Adrenal gland (tissue), 12 donors: ENCODE measurements around the gene FOSB. TPM values are rescaled to one million over a fixed set of nuclear protein-coding genes. Genes with fewer than 3 reads are reported as not detected.
A peak's percentile ranks its signal among the peaks of the same experiment; 100 is the strongest.

Experiments used
- DNase-seq, 7 donors: peaks; one replicate each; pipeline ENCODE4 v3.0.0-alpha.2; 2019 to 2020
- H3K27ac ChIP-seq, 5 donors: fragments of 200-600 bp; sonication (generic) in 4 of 5; 1 replicate in 3 of 5; 2 replicates in 2 of 5; pipeline versions ENCODE4 v1.5.1 to v1.8.0; 2016 to 2020; ENCODE audit warnings: mild to moderate bottlenecking in 1 of 5
- H3K27me3 ChIP-seq: fragments of 200-600 bp; 2 replicates; pipeline ENCODE4 v1.8.0; 2021
- H3K36me3 ChIP-seq, 2 donors: fragments of 200-600 bp; replicated peaks in 1 of 2; 1 replicate in 1 of 2; 2 replicates in 1 of 2; pipeline versions ENCODE4 v1.5.1 to v1.8.0; 2018 to 2022
- H3K4me1 ChIP-seq, 2 donors: fragments of 200-600 bp; replicated peaks in 1 of 2; 1 replicate in 1 of 2; 2 replicates in 1 of 2; pipeline versions ENCODE4 v1.5.1 to v1.8.0; 2018 to 2021
- H3K4me3 ChIP-seq, 4 donors: fragments of 200-600 bp; sonication (generic) in 3 of 4; one replicate each; pipeline ENCODE4 v1.5.1; 2016 to 2018
- H3K9me3 ChIP-seq, 3 donors: fragments of 200-600 bp; sonication (generic) in 1 of 3; replicated peaks in 1 of 3; 1 replicate in 2 of 3; 2 replicates in 1 of 3; pipeline versions ENCODE4 v1.5.1 to v1.8.0; 2016 to 2021
- CTCF ChIP-seq, 6 experiments: fragments of 450-650 bp in 4 of 6; fragments of 200-600 bp in 2 of 6; sonication (generic) in 1 of 6; IDR thresholded peaks; 1 replicate in 5 of 6; 2 replicates in 1 of 6; pipeline versions ENCODE4 v1.5.1 to v1.8.0; 2016 to 2021; ENCODE audit warnings: antibody characterized with exemption in 6 of 6, mild to moderate bottlenecking in 2 of 6, moderate library complexity in 1 of 6
- POLR2A ChIP-seq, 2 donors: fragments of 450-650 bp; IDR thresholded peaks; one replicate each; pipeline ENCODE4 v1.6.1; 2017; ENCODE audit warnings: antibody characterized with exemption in 2 of 2, mild to moderate bottlenecking in 2 of 2, moderate library complexity in 1 of 2
- WGBS, 4 donors: extraction: QIAGEN DNeasy Blood & Tissue Kit in 2 of 4; methylation state at CpG; one replicate each; pipeline versions ENCODE4 v1.1.5 to v1.1.7; 2013 to 2017; 5-methylcytosine and 5-hydroxymethylcytosine counted together
- intact Hi-C, 2 donors: fragments of 100-400 bp; cut with DNase I; formaldehyde crosslinking; loops; one replicate each; pipeline versions ENCODE4 v1.14.1 to v1.15.0; 2022 to 2023
- polyA plus RNA-seq, 3 donors: library from polyadenylated mRNA; stranded (reverse); fragments of 200-250 nt in 2 of 3; fragments of 350-450 nt in 1 of 3; fragmentation: Illumina TruSeq in 1 of 3; extraction: RNeasy Lipid Tissue Mini Kit (QIAGEN cat#74804) in 1 of 3; gene quantifications; one replicate each; pipeline ENCODE4 v1.2.3, GENCODE V29; 2013 to 2014
- total RNA-seq, 9 donors: library from RNA; depleted of rRNA in 4 of 9; stranded (reverse); fragments of >200 nt in 4 of 9; fragments of 120-200 nt in 1 of 9; fragmentation: NEBNext Ultra II Directional in 1 of 9; extraction: Animal tissue kit (Norgen Biotek cat#: 25700) in 1 of 9; gene quantifications; one replicate each; pipeline versions ENCODE4 v1.1.0 to v1.2.4, GENCODE V29; 2013 to 2023
- donor health status: healthy with polysubstance abuse.
- donor health status: Bipolar disorder and iron deficiency.
- donor health status: DM: yes; HTN: yes; CAD: no.
- donor health status: DM: no; HTN: no; CAD: no.
- donor health status: DM: no; HTN: no; CAD: no.
- donor health status: DM: yes; HTN: yes; CAD: no.

FOSB gene
- total and polyA plus RNA-seq, 12 donors = 0.95 to 21.7 (median 3.6) TPM

- no peaks in the 10 kb centered on the region for H3K27me3 ChIP-seq
- peak overlapping the region in 1 of 4 donors; percentile 19 for H3K4me3 ChIP-seq
- no peaks in the 10 kb centered on the region for H3K36me3 ChIP-seq
- TF ChIP-seq CTCF (IDR thresholded peaks at IDR 0.05) (peak in 1 of 6 experiments; percentile 28), POLR2A (IDR thresholded peaks at IDR 0.05) (no peak)
- intact Hi-C loops = no loop called here
- 14 to 23% (median 16%) methylated on average over 22 to 27 of the region's 27 CpGs for WGBS, 4 donors
- peak; percentile 93 to 98 (median 97) for DNase-seq
- no peaks in the 10 kb centered on the region for H3K9me3 ChIP-seq
- peaks cover 11 to 16% of the 10 kb centered on the region in 2 donors for H3K4me1 ChIP-seq
- peak overlapping the region in 4 of 5 donors; percentile 48 to 85 (median 58) for H3K27ac ChIP-seq
Observed at GRCh38 chr19:45455707-45456499, 11.9 kb upstream of the FOSB start.

- peak overlapping the region in 3 of 5 donors; percentile 48 to 85 (median 63) for H3K27ac ChIP-seq
- peaks cover 11 to 16% of the 10 kb centered on the region in 2 donors for H3K4me1 ChIP-seq
- no peaks in the 10 kb centered on the region for H3K27me3 ChIP-seq
- intact Hi-C loops = no loop called here
- TF ChIP-seq POLR2A (IDR thresholded peaks at IDR 0.05) (no peak), CTCF (IDR thresholded peaks at IDR 0.05) (no peak)
- no peak for DNase-seq
- no peaks in the 10 kb centered on the region for H3K36me3 ChIP-seq
- H3K4me3 ChIP-seq = peak overlapping the region in 1 of 4 donors; percentile 19
- 32 to 50% (median 46%) methylated on average over 2 of the region's 2 CpGs for WGBS, 4 donors
- no peaks in the 10 kb centered on the region for H3K9me3 ChIP-seq
Observed at GRCh38 chr19:45456500-45456815, 11.3 kb upstream of the FOSB start.

GRCh38 chr19:45457776-45458175 lies 10.0 kb upstream of the FOSB start:
- Histone ChIP-seq H3K36me3 (no peaks in the 10 kb centered on the region), H3K4me3 (no peak overlapping the region), H3K27me3 (no peaks in the 10 kb centered on the region), H3K4me1 (peaks cover 11 to 16% of the 10 kb centered on the region in 2 donors), H3K9me3 (no peaks in the 10 kb centered on the region), H3K27ac (no peak overlapping the region)
- DNase-seq = no peak
- intact Hi-C loops = no loop called here
- TF ChIP-seq POLR2A (IDR thresholded peaks at IDR 0.05) (no peak), CTCF (IDR thresholded peaks at IDR 0.05) (no peak)

DNA sequence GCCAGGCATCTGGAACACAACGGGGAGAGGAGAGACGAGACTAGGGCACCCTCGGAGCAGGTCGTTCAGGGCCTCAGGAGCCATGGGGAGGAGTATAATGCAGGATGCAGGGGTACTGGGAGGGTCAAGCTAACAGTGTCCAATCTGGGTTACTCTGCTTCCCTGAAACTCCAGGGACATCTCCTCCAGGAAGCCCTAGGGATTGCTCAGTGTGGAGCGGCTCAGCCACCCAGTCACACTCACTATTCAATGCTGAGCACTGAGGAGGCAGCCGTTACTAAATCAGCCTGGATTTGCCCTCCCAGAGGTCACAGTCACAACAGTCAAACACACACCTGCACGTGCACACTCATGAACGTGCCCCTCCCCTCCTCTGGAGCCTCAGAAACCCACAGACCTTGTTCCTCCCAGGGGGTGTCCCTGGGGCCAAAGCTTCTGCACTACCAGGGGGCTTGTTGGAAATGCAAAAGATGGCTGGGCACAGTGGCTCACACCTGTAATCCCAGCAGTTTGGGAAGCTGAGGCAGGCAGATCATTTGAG lies 6.9 kb upstream of the FOSB start:
- no peaks in the 10 kb centered on the region for H3K9me3 ChIP-seq
- peaks cover 4 to 7% of the 10 kb centered on the region in 2 donors for H3K4me1 ChIP-seq
- intact Hi-C loops = no loop called here
- no peak for DNase-seq
- no peak for TF ChIP-seq CTCF (IDR thresholded peaks at IDR 0.05)
- TF ChIP-seq POLR2A (IDR thresholded peaks at IDR 0.05) = no peak
- H3K4me3 ChIP-seq = no peak overlapping the region
- no peaks in the 10 kb centered on the region for H3K36me3 ChIP-seq
- WGBS, 4 donors = 40 to 58% (median 52%) methylated on average over 5 to 8 of the region's 8 CpGs
- H3K27me3 ChIP-seq = no peaks in the 10 kb centered on the region
- no peak overlapping the region for H3K27ac ChIP-seq
